HG03432 (cell line): ENCODE measurements around the gene CCNY.

Experiments used
- ATAC-seq: cut with Tn5 transposase; IDR thresholded peaks from one replicate; pipeline ENCODE4 v1.9.1; 2021; ENCODE audit warnings: mild to moderate bottlenecking, moderate library complexity; ENCODE audit not compliant: unreplicated experiment

CCNY gene

GRCh38 chr10:35331894-35332640 is 4.2 kb upstream of the CCNY start:
- no peak for ATAC-seq

- ATAC-seq, result no peak
Measured at GRCh38 chr10:35334297-35334696, 2.0 kb upstream of the CCNY start.

DNA sequence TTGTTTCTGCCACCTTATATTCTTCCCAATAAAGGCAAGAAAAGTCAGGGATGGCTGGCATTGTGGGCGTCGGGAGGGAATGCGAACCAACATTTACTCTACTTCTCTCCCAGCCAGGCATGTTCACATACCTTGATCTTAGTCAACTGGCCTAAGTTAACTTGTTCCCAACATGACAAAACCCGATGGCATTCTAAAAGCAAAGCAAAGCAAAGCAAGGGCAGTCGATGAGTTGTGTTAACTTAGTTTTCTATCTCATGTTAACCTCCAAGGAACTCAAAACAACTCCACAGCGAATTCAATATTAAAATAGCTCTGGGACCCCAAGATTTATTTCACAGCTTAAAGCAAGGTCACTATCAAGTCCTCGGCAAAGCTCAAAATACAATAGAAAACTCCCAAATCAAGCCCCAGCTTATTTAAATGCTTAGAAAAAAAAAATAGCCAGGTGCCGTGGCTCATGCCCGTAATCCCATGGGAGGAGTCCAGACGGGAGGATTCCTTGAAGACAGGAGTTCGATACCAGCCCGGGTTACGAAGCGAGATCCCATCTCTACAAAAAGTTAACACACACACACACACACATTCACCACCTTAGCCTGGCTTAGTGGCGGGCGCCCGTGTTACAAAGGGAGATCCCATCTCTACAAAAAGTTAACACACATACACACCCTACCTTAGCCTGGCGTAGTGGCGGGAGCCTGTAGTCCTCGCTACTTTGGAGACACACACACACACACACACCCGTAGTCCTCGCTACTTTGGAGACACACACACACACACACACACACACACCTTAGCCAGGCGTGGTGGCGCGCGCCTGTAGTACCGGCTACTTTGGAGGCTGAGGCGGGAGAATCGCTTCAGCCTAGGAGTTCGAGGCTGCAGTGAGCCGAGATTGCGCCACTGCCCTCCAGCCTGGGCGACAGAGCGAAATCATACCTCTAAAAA is 901 bp upstream of the CCNY start:
- ATAC-seq, result peak; percentile 3

- peak; percentile 14 for ATAC-seq
Measured at GRCh38 chr10:35336921-35337823, 863 bp downstream of the CCNY start.

DNA sequence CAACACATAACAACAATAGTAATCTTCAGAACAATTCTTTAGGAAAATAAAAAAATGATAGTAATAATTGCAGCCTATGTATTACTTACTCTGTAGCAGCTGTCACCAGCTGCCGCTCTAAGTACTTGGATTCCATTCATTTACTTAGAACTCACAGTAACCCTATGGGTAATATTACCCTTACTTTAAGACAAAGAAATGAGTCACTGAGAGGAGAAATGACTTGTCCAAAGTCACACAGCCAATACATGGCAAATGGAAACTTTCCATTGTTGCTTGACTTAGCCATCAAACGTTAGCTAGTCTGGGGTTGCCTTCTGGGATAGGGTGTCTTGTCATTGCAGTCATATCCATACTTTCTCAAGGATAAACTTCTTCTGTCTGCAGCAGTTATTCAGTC is 3.6 kb downstream of the CCNY start:
- ATAC-seq, result peak; percentile 53

DNA sequence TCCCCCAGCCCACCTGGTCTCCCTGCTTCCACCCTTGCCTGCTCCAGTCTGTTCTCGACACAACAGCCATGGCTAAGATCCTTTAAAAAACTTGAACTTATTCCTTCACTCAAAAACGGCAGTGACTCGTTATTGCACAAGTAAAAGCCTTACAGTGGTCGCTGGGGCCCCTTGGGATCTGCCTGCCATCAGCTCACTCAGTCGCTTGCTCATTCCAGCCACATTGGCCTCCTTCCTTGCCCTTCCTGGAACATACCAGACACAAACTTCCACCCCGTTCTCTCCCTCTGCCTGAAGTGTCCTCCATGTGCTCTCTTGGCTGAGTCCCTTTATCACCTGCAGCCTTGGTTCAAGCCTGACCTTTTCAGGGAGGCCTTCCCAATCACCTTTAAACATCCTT is 4.7 kb downstream of the CCNY start:
- ATAC-seq, result no peak

DNA sequence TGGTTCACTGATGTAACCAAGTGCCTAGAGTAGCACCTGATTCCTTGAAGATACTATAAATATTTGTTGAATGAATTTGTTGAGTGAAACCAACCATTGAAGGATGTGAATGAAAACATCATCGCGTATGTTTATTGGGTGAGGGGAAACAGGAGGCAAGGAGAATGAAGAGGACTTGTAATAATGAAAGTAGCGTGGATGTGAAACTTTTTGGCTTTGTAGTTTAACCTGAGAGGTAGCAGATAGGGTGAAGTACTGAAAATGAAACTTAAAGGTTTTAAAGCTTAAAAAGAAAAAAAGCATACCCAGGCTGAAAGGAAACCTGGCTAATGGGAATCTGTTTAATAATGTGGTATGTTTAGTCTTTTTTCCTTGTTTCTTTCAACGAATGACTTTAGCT is 5.2 kb downstream of the CCNY start:
- ATAC-seq, result peak; percentile 76

DNA sequence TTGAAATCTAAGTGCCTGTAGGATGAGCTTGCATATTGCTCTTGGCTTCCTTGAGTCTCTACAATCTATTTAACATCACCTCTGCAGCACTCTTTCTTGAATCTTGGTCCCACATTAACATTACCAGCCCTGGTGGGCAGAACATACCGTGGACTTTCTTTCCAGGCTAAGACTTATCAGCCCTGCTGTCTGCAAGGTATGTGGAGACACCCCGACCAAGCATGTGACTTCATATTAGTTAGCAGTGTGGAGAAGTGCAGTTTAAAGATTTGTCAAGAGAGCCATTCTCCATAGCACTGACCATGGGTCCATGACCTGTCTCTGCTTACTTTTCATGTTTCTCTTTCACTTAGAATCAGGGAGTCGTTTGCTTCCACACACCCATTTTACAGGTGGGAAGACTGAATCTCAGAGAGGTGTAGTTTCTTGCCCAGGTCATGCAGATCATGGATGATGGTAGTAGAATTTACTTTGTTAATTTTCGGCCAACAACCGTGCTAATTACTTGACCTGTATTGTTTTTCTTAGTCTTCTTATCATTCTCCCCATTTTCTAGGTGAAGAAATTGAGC is 6.0 kb downstream of the CCNY start:
- no peak for ATAC-seq

GRCh38 chr10:35343739-35344138 is 7.4 kb downstream of the CCNY start:
- ATAC-seq, result no peak

DNA sequence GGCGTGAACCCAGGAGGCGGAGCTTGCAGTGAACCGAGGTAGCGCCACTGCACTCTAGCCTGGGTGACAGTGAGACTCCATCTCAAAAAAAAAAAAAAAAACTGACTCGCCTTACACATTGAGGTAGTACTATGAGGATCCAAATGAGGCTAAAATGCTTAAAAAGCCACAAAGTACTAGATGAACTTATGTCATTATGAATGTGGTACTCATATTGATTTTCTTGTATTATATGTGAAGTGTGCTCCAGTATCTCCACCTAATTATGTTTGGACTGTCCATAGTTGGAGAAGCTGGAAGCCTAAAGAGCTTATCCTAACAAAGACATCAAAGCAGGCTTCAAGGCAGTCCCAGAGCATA is 9.1 kb downstream of the CCNY start:
- ATAC-seq, result no peak

DNA sequence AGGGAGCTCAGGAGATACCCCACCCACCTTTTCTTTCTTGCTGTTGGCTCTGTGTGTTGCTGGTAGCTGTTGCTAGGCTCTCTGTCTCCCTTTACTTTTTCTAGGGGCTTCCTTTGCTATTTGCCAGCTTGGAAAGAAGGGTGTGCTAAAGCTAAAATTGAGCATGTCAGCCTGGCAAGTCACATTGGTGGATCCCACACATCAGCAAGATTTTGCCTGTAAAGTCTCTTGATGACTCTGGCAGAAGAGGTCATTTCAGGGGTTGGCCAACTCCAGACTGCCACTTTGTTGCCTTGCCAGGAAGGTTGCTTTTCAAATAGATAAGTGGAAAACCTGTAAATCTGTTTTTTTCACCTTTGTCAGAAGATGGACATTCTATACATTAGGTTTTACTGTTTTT is 9.9 kb downstream of the CCNY start:
- ATAC-seq, result no peak

- ATAC-seq, result no peak
Measured at GRCh38 chr10:35347121-35347562, 10.8 kb downstream of the CCNY start.

GRCh38 chr10:35347899-35348608 is 11.7 kb downstream of the CCNY start:
- no peak for ATAC-seq

DNA sequence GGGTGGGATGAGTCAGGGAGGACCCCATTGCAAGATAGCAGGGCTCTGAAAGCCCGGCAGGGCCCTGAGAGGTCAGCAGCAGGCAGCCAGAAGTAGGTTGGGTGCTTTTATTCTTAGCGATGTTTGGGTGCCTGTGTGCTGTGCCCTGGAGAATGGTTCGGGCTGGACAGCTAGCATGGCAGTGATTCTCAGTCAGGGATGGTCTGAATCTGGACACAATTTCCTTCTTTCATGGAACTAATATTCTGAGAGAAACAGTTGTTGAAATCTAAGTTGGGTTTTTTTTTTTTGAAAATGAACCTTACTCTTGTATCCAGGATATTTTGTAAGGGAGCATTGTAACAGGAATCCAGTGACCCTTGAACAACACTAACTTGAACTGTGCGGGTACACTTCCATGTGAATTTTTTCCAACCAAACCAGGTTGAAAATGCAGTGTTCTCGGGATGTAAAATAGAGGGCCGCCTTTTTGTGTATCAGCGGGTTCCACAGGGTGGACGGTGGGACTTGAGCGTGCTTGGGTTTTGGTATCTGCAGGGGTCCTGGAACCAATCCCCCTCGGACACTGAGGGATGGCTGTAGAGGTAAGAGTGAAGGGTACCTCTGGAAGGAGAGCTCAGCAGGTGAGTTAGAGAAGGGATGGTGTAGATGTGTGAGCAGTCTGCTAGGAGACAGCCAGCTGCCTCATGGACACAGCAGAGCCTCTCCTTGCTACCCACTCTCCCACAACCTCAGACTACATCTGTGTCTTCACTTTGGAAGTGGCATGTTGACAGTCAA is 12.5 kb downstream of the CCNY start:
- no peak for ATAC-seq

GRCh38 chr10:35349389-35349915 is 13.1 kb downstream of the CCNY start:
- no peak for ATAC-seq

GRCh38 chr10:35351021-35351420 is 14.7 kb downstream of the CCNY start:
- ATAC-seq, result no peak

DNA sequence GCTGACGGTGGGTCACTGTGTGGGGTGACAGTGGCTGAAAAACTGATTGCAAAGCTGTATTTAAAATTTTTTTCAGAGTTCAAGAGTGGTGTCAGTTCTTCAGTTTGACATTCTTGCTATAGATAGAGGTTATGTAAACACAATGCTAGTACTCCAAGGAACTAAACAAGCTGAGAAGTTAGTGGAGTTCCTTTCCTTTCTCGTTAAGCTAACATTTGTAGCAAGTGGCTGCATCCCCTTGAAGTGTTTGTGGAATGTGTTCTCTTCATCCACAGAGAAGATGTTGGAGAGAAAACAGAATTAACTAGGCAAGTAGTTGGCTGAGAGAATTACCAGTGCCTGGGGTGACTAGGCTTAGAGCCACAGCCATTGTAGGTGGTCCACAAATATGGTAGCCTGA is 15.8 kb downstream of the CCNY start:
- no peak for ATAC-seq

DNA sequence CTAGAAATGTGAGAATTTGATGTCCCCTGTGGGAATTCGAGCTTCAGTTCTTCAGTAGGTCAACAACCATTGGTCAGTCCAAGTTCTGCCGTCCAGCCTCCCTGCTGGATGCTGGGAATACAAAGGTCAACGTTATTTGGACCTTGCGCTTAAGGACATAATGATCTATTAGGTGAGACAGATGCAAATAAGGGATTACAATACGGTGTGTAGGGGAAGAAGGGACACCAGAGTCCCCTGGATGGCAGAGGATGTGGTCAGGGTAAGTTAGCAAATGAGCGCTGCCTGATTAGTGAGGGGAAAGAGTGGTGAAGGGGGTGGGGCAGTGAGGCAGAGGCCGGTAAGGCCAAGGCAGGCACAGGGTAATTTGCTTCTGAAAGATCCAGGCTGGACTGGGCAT is 16.2 kb downstream of the CCNY start:
- ATAC-seq, result no peak

DNA sequence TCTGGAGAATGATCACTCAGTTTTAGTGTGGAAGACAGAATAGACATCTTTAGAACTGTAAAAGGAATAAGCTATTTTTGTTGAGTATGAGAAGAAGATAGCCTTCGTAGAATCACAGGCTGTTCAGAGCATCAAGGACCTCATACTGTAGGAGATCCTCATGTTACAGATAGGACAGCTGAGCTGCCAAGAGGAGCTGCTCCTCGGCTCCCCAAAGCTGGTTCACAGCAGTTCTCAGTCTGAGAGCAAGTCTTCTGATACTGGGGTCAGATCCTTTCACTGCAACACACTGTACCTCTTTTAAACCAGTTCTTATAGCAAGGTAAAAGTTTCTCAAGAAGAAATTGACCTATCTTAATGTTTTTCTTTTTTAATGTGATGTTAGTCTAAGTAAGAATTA is 17.1 kb downstream of the CCNY start:
- ATAC-seq, result peak; percentile 34
